SK-N-SH (cell line): ENCODE results near the gene DCTN4. TPM values are rescaled to one million over a fixed set of nuclear protein-coding genes. Genes with fewer than 3 reads are reported as not detected.

Source experiments
- CTCF ChIA-PET: fragments of 300-600, 350-600 bp; formaldehyde crosslinking; extraction: SDS; loops from one replicate; lab custom pipeline; 2021; lab: Yijun Ruan, JAX
- POLR2A ChIA-PET: fragments of 350-600 bp; sonication (Branson Sonifier 250); formaldehyde crosslinking; extraction: SDS; loops from one replicate; lab custom pipeline; 2020; ENCODE audit warnings: antibody characterized with exemption, inconsistent platforms; lab: Yijun Ruan, JAX
- DNase-seq: peaks from one replicate; pipeline ENCODE4 v3.0.0; 2012
- H2AFZ ChIP-seq: fragments of 200-600 bp; sonication (generic); 2 replicates; pipeline ENCODE4 v1.8.1; 2016; ENCODE audit warnings: antibody characterized with exemption, mild to moderate bottlenecking, low read depth
- H3F3A ChIP-seq: fragments of 200-600 bp; sonication (generic); replicated peaks from 2 replicates; pipeline ENCODE3; 2016; ENCODE audit warnings: antibody characterized with exemption, mild to moderate bottlenecking; ENCODE audit not compliant: insufficient read depth
- H3K27ac ChIP-seq, 2 experiments: fragments of 200-500 bp in 1 of 2; fragments of 200-600 bp in 1 of 2; sonication (Bioruptor generic) in 1 of 2; sonication (generic), shearing (Covaris generic) in 1 of 2; 2 replicates each; pipeline versions ENCODE4 v1.5.1 to v1.6.1; 2014 to 2016; ENCODE audit warnings: low read depth in 2 of 2, inconsistent platforms in 1 of 2, low read length in 1 of 2, mild to moderate bottlenecking in 1 of 2, mixed read lengths in 1 of 2
- H3K27me3 ChIP-seq: fragments of 200-600 bp; sonication (generic), shearing (Covaris generic); 2 replicates; pipeline ENCODE4 v1.6.1; 2016; ENCODE audit warnings: mixed run types; ENCODE audit not compliant: insufficient read depth
- H3K36me3 ChIP-seq, 2 experiments: fragments of 200-500 bp in 1 of 2; fragments of 200-600 bp in 1 of 2; sonication (Bioruptor generic) in 1 of 2; sonication (generic) in 1 of 2; replicated peaks in 1 of 2; 2 replicates each; pipeline versions ENCODE3 to v1.5.1; 2014 to 2016; ENCODE audit warnings: low read length in 1 of 2, mild to moderate bottlenecking in 1 of 2; ENCODE audit not compliant: insufficient read depth in 2 of 2, control insufficient read depth in 1 of 2
- H3K4me1 ChIP-seq, 2 experiments: fragments of 200-500 bp in 1 of 2; fragments of 200-600 bp in 1 of 2; sonication (Bioruptor generic) in 1 of 2; sonication (generic), shearing (Covaris generic) in 1 of 2; 2 replicates each; pipeline versions ENCODE4 v1.5.1 to v1.6.1; 2014 to 2016; ENCODE audit warnings: low read depth in 1 of 2, low read length in 1 of 2, mixed run types in 1 of 2; ENCODE audit not compliant: insufficient read depth in 2 of 2, control insufficient read depth in 1 of 2
- H3K4me2 ChIP-seq: fragments of 200-600 bp; sonication (generic), shearing (Covaris generic); 2 replicates; pipeline ENCODE4 v1.6.1; 2017; ENCODE audit warnings: mixed run types
- H3K4me3 ChIP-seq, 2 experiments: fragments of 200-500 bp in 1 of 2; fragments of 200-600 bp in 1 of 2; sonication (Bioruptor generic) in 1 of 2; sonication (generic), shearing (Covaris generic) in 1 of 2; 2 replicates each; pipeline versions ENCODE4 v1.5.1 to v1.8.1; 2014 to 2016; ENCODE audit warnings: low read depth in 2 of 2, inconsistent platforms in 1 of 2, low read length in 1 of 2, mild to moderate bottlenecking in 1 of 2, mixed read lengths in 1 of 2, moderate library complexity in 1 of 2
- H3K79me2 ChIP-seq: fragments of 200-600 bp; sonication (generic); 2 replicates; pipeline ENCODE4 v1.8.1; 2017; ENCODE audit warnings: mild to moderate bottlenecking; ENCODE audit not compliant: insufficient read depth
- H3K9ac ChIP-seq: fragments of 200-600 bp; sonication (generic); 2 replicates; pipeline ENCODE4 v1.6.1; 2017; ENCODE audit warnings: mixed run types
- H3K9me2 ChIP-seq: fragments of 200-600 bp; sonication (generic); 2 replicates; pipeline ENCODE4 v1.6.1; 2017; ENCODE audit warnings: mixed run types
- H3K9me3 ChIP-seq: fragments of 200-600 bp; sonication (generic); 2 replicates; pipeline ENCODE4 v1.6.1; 2017; ENCODE audit warnings: mixed run types, mild to moderate bottlenecking, moderate library complexity
- H4K20me1 ChIP-seq: fragments of 200-600 bp; sonication (generic); 2 replicates; pipeline ENCODE4 v1.6.1; 2017; ENCODE audit warnings: mild to moderate bottlenecking, mixed run types; ENCODE audit not compliant: insufficient read depth
- EP300 ChIP-seq, 2 experiments: IDR thresholded peaks; 2 replicates each; pipeline versions ENCODE4 v1.4.0 to v1.6.1; 2012; ENCODE audit warnings: borderline replicate concordance in 1 of 2, low read depth in 1 of 2, low read length in 1 of 2
- EZH2phosphoT487 ChIP-seq: fragments of 200-600 bp; sonication (generic); IDR thresholded peaks from 2 replicates; pipeline ENCODE4 v1.6.1; 2017; ENCODE audit warnings: low read depth, mixed run types, mild to moderate bottlenecking, antibody characterized with exemption, moderate library complexity, borderline replicate concordance
- GABPA ChIP-seq: IDR thresholded peaks from 2 replicates; pipeline ENCODE4 v1.4.0; 2012; ENCODE audit warnings: low read depth, mild to moderate bottlenecking
- IRF3 ChIP-seq: fragments of 150-350 bp; IDR thresholded peaks from 2 replicates; pipeline ENCODE4 v1.6.1; 2016; ENCODE audit warnings: mild to moderate bottlenecking, low read depth, low read length
- MXI1 ChIP-seq: IDR thresholded peaks from 2 replicates; pipeline ENCODE4 v1.6.1; 2012; ENCODE audit warnings: mild to moderate bottlenecking, low read depth, low read length, improper control_type of control experiment
- NRF1 ChIP-seq: IDR thresholded peaks from 2 replicates; pipeline ENCODE4 v1.6.1; 2012; ENCODE audit warnings: low read depth, mild to moderate bottlenecking, low read length
- PBX3 ChIP-seq: IDR thresholded peaks from 2 replicates; pipeline ENCODE4; 2012
- POLR2AphosphoS5 ChIP-seq: IDR thresholded peaks from 2 replicates; pipeline ENCODE4 v1.6.1; 2012; ENCODE audit warnings: low read depth, low read length
- RAD21 ChIP-seq: IDR thresholded peaks from 2 replicates; pipeline ENCODE4 v1.6.1; 2012; ENCODE audit warnings: mild to moderate bottlenecking, low read length
- RCOR1 ChIP-seq: fragments of 150-350 bp; IDR thresholded peaks from 2 replicates; pipeline ENCODE4 v1.6.1; 2017; ENCODE audit warnings: antibody characterized with exemption, low read length
- SIN3A ChIP-seq: IDR thresholded peaks from 2 replicates; pipeline ENCODE4 v1.6.1; 2012; ENCODE audit warnings: low read depth, mild to moderate bottlenecking, low read length, moderate library complexity, borderline replicate concordance
- WGBS: methylation state at CpG from one replicate; pipeline ENCODE4 v1.1.6; 2017; ENCODE audit warnings: low lambda C conversion rate; 5-methylcytosine and 5-hydroxymethylcytosine counted together
- polyA plus RNA-seq, 3 experiments: library from polyadenylated mRNA; depleted of rRNA; stranded (reverse); fragments of >200 nt; gene quantifications; 2 replicates each; pipeline ENCODE4 v1.2.3, GENCODE V29; 2012
- TF ChIP-seq, protein P1 (sequence below): fragments of 150-350 bp; IDR thresholded peaks from 2 replicates; pipeline ENCODE4 v1.6.1; 2017; ENCODE audit warnings: antibody characterized with exemption, low read length, low read depth, borderline replicate concordance
- TF ChIP-seq, protein P2 (sequence below): IDR thresholded peaks from 2 replicates; pipeline ENCODE4 v1.4.0; 2012; ENCODE audit warnings: low read depth, borderline replicate concordance

DCTN4 gene
- polyA plus RNA-seq, 1 of the 3 experiments (the other 2 are of a cell fraction) = 22.8 TPM

- TF ChIP-seq IRF3 (no peak), POLR2AphosphoS5 (no peak), MXI1 (peak; percentile 14; the same call in 1 of the 2 replicates), RCOR1 (0 out of 2 replicates have a peak, but pooled peaks have one; percentile 5), SIN3A (no peak; the same call in 1 of the 2 replicates), NRF1 (no peak)
- TF ChIP-seq, protein P1, sequence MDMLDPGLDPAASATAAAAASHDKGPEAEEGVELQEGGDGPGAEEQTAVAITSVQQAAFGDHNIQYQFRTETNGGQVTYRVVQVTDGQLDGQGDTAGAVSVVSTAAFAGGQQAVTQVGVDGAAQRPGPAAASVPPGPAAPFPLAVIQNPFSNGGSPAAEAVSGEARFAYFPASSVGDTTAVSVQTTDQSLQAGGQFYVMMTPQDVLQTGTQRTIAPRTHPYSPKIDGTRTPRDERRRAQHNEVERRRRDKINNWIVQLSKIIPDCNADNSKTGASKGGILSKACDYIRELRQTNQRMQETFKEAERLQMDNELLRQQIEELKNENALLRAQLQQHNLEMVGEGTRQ = no peak
- H4K20me1 ChIP-seq = no peaks in the 10 kb centered on the region
- H3K4me1 ChIP-seq = peaks cover 4 to 20% of the 10 kb centered on the region in 2 experiments; a peak in 3 of 4 replicates
- DNase-seq = no peak
- peaks cover 52% of the 10 kb centered on the region for H3K79me2 ChIP-seq
- H3K4me2 ChIP-seq = peak overlapping the region; percentile 84
- H3K27me3 ChIP-seq = no peaks in the 10 kb centered on the region
- H3K9me3 ChIP-seq = no peaks in the 10 kb centered on the region
- H3K36me3 ChIP-seq = peaks cover 29 to 41% of the 10 kb centered on the region in 2 experiments
- H3F3A ChIP-seq = peaks cover 5% of the 10 kb centered on the region
- peak overlapping the region; percentile 86 for H3K9ac ChIP-seq
- H3K27ac ChIP-seq = peak overlapping the region; percentile 95 to 98
- peak overlapping the region; percentile 52; the same call in 1 of the 2 replicates for H2AFZ ChIP-seq
- 0% methylated on average over 12 of the region's 12 CpGs for WGBS
- POLR2A ChIA-PET = interaction anchor here (0.6 to 1.5 kb wide), 3 partner anchors 20 to 297 kb away, joined by 3 to 13 read pairs (median 6); partner anchors contain the start of genes RBM22 and SMIM3
- H3K9me2 ChIP-seq = no peaks in the 10 kb centered on the region
- H3K4me3 ChIP-seq = peak overlapping the region; percentile 85 to 91
- CTCF ChIA-PET = interaction anchor here (0.8 to 2.2 kb wide), 4 partner anchors 21 to 308 kb away, joined by 3 to 7 read pairs (median 6); partner anchors contain the start of genes RBM22 and SMIM3
Measured at GRCh38 chr5:150758203-150758530, 650 bp downstream of the DCTN4 start.

GRCh38 chr5:150757087-150757649 is 1.6 kb downstream of the DCTN4 start:
- H3K9me3 ChIP-seq = no peaks in the 10 kb centered on the region
- ChIA-PET POLR2A (no interaction called here), CTCF (interaction anchor here (2.2 kb wide), 1 partner anchor 56 kb away, joined by 7 read pairs; the partner anchor contains the start of gene RBM22)
- TF ChIP-seq GABPA = no peak
- no peak for TF ChIP-seq MXI1
- no peak for TF ChIP-seq EZH2phosphoT487
- TF ChIP-seq NRF1 = no peak
- TF ChIP-seq PBX3 = no peak
- TF ChIP-seq IRF3 = no peak
- no peak for TF ChIP-seq SIN3A
- no peak for TF ChIP-seq EP300 (IDR thresholded peaks at IDR 0.05; ENCODE audit: borderline replicate concordance in 1 of 2, low read depth in 1 of 2, low read length in 1 of 2)
- no peak for TF ChIP-seq RAD21
- TF ChIP-seq, protein P1 = no peak
- TF ChIP-seq, protein P2, sequence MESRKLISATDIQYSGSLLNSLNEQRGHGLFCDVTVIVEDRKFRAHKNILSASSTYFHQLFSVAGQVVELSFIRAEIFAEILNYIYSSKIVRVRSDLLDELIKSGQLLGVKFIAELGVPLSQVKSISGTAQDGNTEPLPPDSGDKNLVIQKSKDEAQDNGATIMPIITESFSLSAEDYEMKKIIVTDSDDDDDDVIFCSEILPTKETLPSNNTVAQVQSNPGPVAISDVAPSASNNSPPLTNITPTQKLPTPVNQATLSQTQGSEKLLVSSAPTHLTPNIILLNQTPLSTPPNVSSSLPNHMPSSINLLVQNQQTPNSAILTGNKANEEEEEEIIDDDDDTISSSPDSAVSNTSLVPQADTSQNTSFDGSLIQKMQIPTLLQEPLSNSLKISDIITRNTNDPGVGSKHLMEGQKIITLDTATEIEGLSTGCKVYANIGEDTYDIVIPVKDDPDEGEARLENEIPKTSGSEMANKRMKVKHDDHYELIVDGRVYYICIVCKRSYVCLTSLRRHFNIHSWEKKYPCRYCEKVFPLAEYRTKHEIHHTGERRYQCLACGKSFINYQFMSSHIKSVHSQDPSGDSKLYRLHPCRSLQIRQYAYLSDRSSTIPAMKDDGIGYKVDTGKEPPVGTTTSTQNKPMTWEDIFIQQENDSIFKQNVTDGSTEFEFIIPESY = no peak

More at GRCh38 chr5:150757087-150757649, 1.6 kb downstream of the DCTN4 start:
- WGBS = 83% methylated on average over 1 of the region's 1 CpG
- Histone ChIP-seq H3K4me1 (peaks cover 0 to 14% of the 10 kb centered on the region in 2 experiments; a peak in 3 of 4 replicates), H3K36me3 (peaks cover 37 to 51% of the 10 kb centered on the region in 2 experiments), H3K79me2 (peaks cover 60% of the 10 kb centered on the region), H3K4me3 (peak overlapping the region; percentile 85 to 91), H3K27ac (peak overlapping the region; percentile 2 to 95; a peak in 2 of 4 replicates), H4K20me1 (no peaks in the 10 kb centered on the region), H2AFZ (no peak overlapping the region), H3F3A (peaks cover 14% of the 10 kb centered on the region), H3K27me3 (no peaks in the 10 kb centered on the region), H3K4me2 (peak overlapping the region; percentile 84), H3K9me2 (no peaks in the 10 kb centered on the region), H3K9ac (peak overlapping the region; percentile 86; the same call in 1 of the 2 replicates)
- no peak for DNase-seq
